DOHH2 (cell line): ENCODE measurements around the gene DZIP1L.
"Not testable (repeated sequence)": the region's sequence is repeated elsewhere in the genome, so short reads cannot be mapped to it uniquely, and the experiment has no call there.

Source experiments
- H3F3A ChIP-seq: fragments of 200-600 bp; sonication (generic), shearing (Covaris generic); 2 replicates; pipeline ENCODE4 v1.6.0; 2016; ENCODE audit warnings: antibody characterized with exemption, mild to moderate bottlenecking; ENCODE audit not compliant: control insufficient read depth, insufficient read depth
- H3K27ac ChIP-seq: fragments of 200-600 bp; sonication (generic); 2 replicates; pipeline ENCODE4 v1.5.1; 2014; ENCODE audit warnings: low read depth, mild to moderate bottlenecking, low read length, moderate library complexity
- H3K27me3 ChIP-seq: fragments of 200-600 bp; sonication (generic); 2 replicates; pipeline ENCODE4 v1.6.1; 2014; ENCODE audit warnings: mild to moderate bottlenecking, low read length, mixed read lengths; ENCODE audit not compliant: control insufficient read depth
- H3K36me3 ChIP-seq: fragments of 200-600 bp; sonication (generic); 2 replicates; pipeline ENCODE4 v1.6.1; 2014; ENCODE audit warnings: mild to moderate bottlenecking, low read length, moderate library complexity, mixed read lengths; ENCODE audit not compliant: control insufficient read depth
- H3K4me1 ChIP-seq: fragments of 200-600 bp; sonication (generic); 2 replicates; pipeline ENCODE4 v1.6.1; 2014; ENCODE audit warnings: mild to moderate bottlenecking, low read length, mixed read lengths; ENCODE audit not compliant: control insufficient read depth
- H3K4me2 ChIP-seq: fragments of 200-600 bp; sonication (generic); 2 replicates; pipeline ENCODE4 v1.6.0; 2014; ENCODE audit warnings: mild to moderate bottlenecking, low read length, moderate library complexity
- H3K4me3 ChIP-seq: fragments of 200-600 bp; sonication (generic); 2 replicates; pipeline ENCODE4 v1.5.1; 2014; ENCODE audit warnings: mild to moderate bottlenecking, low read length, mixed read lengths
- H3K79me2 ChIP-seq: fragments of 200-600 bp; sonication (generic); 2 replicates; pipeline ENCODE4 v1.6.1; 2014; ENCODE audit warnings: mild to moderate bottlenecking, low read length, mixed read lengths; ENCODE audit not compliant: control insufficient read depth
- H3K9me2 ChIP-seq: fragments of 200-600 bp; sonication (generic); replicated peaks from 2 replicates; pipeline ENCODE4 v1.6.1; 2014; ENCODE audit warnings: mild to moderate bottlenecking, low read length, mixed read lengths; ENCODE audit not compliant: control insufficient read depth
- H3K9me3 ChIP-seq: fragments of 200-600 bp; sonication (generic); 2 replicates; pipeline ENCODE4 v1.6.1; 2014; ENCODE audit warnings: antibody characterized with exemption, low read length, mixed read lengths; ENCODE audit not compliant: control insufficient read depth, insufficient read depth
- H4K20me1 ChIP-seq: fragments of 200-600 bp; sonication (generic); 2 replicates; pipeline ENCODE4 v1.6.0; 2014; ENCODE audit warnings: low read depth, mild to moderate bottlenecking, antibody characterized with exemption, low read length, moderate library complexity; ENCODE audit not compliant: control insufficient read depth, insufficient read depth
- EZH2phosphoT487 ChIP-seq: fragments of 200-600 bp; sonication (generic); IDR thresholded peaks from 2 replicates; pipeline ENCODE4 v1.6.1; 2017; ENCODE audit warnings: borderline replicate concordance, mild to moderate bottlenecking, antibody characterized with exemption, low read length, moderate library complexity, mixed read lengths
- TF ChIP-seq, protein P1 (sequence below): fragments of 200-600 bp; sonication (generic); IDR thresholded peaks from one replicate; pipeline ENCODE4 v1.5.1; 2014; ENCODE audit warnings: antibody characterized with exemption, mild to moderate bottlenecking, low read depth, low read length; ENCODE audit not compliant: poor library complexity, severe bottlenecking

The DZIP1L gene

DNA sequence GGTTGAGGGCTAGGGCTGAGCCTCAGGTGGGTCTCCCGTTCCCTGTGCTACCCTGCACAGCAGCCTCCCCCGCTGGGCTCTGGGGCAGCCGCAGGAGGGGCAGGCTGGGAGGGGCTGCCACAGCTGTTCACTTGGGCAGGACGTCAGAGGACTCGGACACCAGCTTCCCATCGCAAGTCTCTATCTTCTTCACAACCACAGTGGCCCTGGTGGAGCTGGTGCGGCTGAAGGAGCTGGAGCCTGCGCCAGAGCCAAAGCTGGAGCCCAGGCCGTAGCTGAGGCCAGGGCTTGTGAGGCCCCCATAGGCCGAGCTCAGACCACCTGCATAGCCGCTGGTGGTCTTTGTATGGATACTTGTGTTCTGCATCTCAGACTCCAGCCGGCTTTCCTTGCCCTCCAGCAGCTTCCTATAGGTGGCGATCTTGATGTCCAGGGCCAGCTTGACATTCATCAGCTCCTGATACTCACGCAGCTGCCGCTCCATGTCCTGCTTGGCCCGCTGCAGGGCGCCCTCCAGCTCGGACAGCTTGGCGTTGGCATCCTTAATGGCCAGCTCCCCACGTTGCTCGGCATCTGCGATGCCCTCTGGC lies 14.0 kb downstream of the DZIP1L start:
- H3K36me3 ChIP-seq, H3K9me3 ChIP-seq, H3K27me3 ChIP-seq, H3F3A ChIP-seq, H3K4me2 ChIP-seq, H3K79me2 ChIP-seq, H3K9me2 ChIP-seq, H3K4me1 ChIP-seq, H3K27ac ChIP-seq, H4K20me1 ChIP-seq, H3K4me3 ChIP-seq: not testable (repeated sequence)
- TF ChIP-seq, protein P1, sequence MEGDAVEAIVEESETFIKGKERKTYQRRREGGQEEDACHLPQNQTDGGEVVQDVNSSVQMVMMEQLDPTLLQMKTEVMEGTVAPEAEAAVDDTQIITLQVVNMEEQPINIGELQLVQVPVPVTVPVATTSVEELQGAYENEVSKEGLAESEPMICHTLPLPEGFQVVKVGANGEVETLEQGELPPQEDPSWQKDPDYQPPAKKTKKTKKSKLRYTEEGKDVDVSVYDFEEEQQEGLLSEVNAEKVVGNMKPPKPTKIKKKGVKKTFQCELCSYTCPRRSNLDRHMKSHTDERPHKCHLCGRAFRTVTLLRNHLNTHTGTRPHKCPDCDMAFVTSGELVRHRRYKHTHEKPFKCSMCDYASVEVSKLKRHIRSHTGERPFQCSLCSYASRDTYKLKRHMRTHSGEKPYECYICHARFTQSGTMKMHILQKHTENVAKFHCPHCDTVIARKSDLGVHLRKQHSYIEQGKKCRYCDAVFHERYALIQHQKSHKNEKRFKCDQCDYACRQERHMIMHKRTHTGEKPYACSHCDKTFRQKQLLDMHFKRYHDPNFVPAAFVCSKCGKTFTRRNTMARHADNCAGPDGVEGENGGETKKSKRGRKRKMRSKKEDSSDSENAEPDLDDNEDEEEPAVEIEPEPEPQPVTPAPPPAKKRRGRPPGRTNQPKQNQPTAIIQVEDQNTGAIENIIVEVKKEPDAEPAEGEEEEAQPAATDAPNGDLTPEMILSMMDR: peak; percentile 33

DNA sequence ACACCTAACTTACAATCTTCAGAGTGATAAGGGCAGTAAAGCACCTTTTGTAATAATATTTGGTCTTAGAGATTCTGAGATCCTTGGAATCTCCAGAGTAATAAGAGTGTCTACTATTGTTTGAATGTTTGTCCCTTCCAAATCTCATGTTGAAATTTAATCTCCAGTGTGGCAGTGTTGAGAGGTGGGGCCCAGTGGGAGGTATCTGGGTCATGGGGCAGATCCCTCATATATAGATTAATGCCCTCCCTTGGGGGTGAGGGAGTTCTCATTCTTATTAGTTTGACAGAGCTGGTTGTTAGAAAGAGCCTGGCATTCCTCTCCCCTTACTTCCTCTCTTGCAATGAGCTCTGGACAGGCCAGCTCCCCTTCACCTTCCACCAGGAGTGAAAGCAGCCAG lies 16.0 kb downstream of the DZIP1L start:
- Histone ChIP-seq H3K36me3 (no peaks in the 10 kb centered on the region), H3K27ac (no peak overlapping the region), H3K27me3 (0 out of 2 replicates have a peak, but pooled peaks cover 4% of the 10 kb centered on the region), H4K20me1 (no peaks in the 10 kb centered on the region), H3K4me3 (no peak overlapping the region), H3K9me3 (no peaks in the 10 kb centered on the region), H3K9me2 (no peaks in the 10 kb centered on the region), H3K4me2 (no peak overlapping the region), H3F3A (no peaks in the 10 kb centered on the region), H3K4me1 (no peaks in the 10 kb centered on the region), H3K79me2 (no peaks in the 10 kb centered on the region)
- TF ChIP-seq, protein P1: no peak
- no peak for TF ChIP-seq EZH2phosphoT487

DNA sequence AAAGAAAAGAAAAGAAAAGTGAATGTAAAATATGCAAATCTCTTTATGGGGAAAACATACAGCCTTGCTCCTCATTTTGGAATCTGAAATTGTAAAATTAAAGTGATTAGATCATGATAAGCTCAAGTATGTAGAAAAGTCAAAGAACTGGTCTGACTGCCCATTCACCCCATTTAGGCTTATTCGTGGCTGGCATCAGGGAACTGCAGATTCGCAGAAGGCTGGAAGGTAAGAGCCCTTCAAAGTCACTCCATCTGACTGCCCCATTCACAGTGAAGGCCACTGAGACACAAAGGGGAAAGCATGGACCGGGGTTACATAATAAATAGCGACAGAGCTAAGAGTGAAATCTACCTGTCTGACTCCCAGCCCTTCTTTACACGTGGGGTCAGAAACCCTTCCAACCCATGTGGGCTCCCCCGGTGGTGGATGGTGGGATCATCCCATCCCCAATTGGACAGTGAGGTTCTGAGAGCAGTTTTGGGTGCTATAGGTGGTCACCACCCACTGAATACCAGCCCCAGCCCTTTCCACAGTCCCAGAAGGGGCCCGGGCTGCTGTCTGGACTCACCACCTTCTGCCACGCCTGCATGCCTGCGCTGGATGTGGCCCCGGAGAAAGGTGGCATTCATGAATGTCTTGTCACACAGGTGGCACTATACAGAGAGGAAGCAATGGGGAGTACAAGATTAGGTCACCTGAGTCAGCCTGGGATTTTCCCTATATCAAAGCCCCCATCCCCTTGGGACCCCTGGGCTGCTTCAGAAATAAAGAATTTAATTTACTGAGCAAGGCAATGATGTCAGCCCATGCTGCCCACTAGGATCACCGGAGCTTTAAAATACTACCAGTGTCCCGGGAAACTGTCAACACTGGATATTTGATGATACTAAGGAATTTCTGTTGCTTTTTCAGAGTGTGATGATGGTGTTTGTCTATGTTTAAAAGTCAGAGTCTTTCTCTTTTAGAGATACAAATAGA lies 17.9 kb downstream of the DZIP1L start:
- no peaks in the 10 kb centered on the region for H3K9me2 ChIP-seq
- no peaks in the 10 kb centered on the region for H3F3A ChIP-seq
- no peaks in the 10 kb centered on the region for H4K20me1 ChIP-seq
- no peak overlapping the region for H3K27ac ChIP-seq
- no peaks in the 10 kb centered on the region for H3K9me3 ChIP-seq
- peaks cover 4% of the 10 kb centered on the region; the same call in 1 of the 2 replicates for H3K27me3 ChIP-seq
- H3K4me3 ChIP-seq: no peak overlapping the region
- TF ChIP-seq, protein P1: peak; percentile 50
- TF ChIP-seq EZH2phosphoT487: no peak
- H3K4me1 ChIP-seq: no peaks in the 10 kb centered on the region
- no peak overlapping the region for H3K4me2 ChIP-seq
- no peaks in the 10 kb centered on the region for H3K79me2 ChIP-seq
- H3K36me3 ChIP-seq: no peaks in the 10 kb centered on the region
